GM12878 (cell line): ENCODE results near the gene NEK5. TPM values are rescaled to one million over a fixed set of nuclear protein-coding genes. Genes with fewer than 3 reads are reported as not detected.

ENCODE experiments used
- ATAC-seq: fragments of 200-7000 bp; cut with Tn5 transposase; 3 replicates; pipeline ENCODE4 v1.9.1; 2020; ENCODE audit warnings: mild to moderate bottlenecking, moderate library complexity
- BruUV-seq: library from RNA; stranded (reverse); fragments of 400-500 nt; replicated peaks from 2 replicates; lab custom pipeline; 2021; lab: Mats Ljungman, UMichigan
- CTCF ChIA-PET: fragments of 300-600 bp; sonication (Branson Sonifier 250); formaldehyde crosslinking; extraction: SDS; loops from one replicate; lab custom pipeline; 2021; ENCODE audit warnings: inconsistent platforms; lab: Yijun Ruan, JAX
- POLR2A ChIA-PET: fragments of 350-600 bp; formaldehyde crosslinking; extraction: SDS; loops from one replicate; lab custom pipeline; 2021; ENCODE audit warnings: inconsistent platforms; lab: Charles Lee
- RAD21 ChIA-PET: fragments of 300-600 bp; sonication (Branson Sonifier 250); formaldehyde crosslinking; loops from one replicate; lab custom pipeline; 2023; ENCODE audit warnings: antibody characterized with exemption; ENCODE audit not compliant: unreplicated experiment; lab: Charles Lee
- SMC1A ChIA-PET: fragments of 300-600 bp; sonication (Branson Sonifier 250); formaldehyde crosslinking; loops from one replicate; lab custom pipeline; 2023; ENCODE audit not compliant: unreplicated experiment, uncharacterized antibody; lab: Charles Lee
- DNase-seq: peaks from one replicate; pipeline ENCODE4 v3.0.0-alpha.2; 2011; ENCODE audit warnings: low read depth, low spot score
- FAIRE-seq: peaks from 3 replicates; lab custom pipeline; 2011; peaks lifted over from hg19 to GRCh38; lab: Jason Lieb, UNC
- H2AFZ ChIP-seq: 2 replicates; pipeline ENCODE4 v1.6.0; 2011; ENCODE audit warnings: low read depth, low read length, control low read depth; ENCODE audit not compliant: control insufficient read depth
- H3K27ac ChIP-seq: 2 replicates; pipeline ENCODE4 v1.5.1; 2011; ENCODE audit warnings: control low read depth; ENCODE audit not compliant: control insufficient read depth, insufficient read depth
- H3K27me3 ChIP-seq, 2 experiments: replicated peaks in 1 of 2; 2 replicates each; pipeline versions ENCODE4 v1.6.0 to v1.6.1; 2011; ENCODE audit warnings: low read length in 1 of 2; ENCODE audit not compliant: control insufficient read depth in 2 of 2, insufficient read depth in 2 of 2
- H3K36me3 ChIP-seq, 2 experiments: 2 replicates each; pipeline ENCODE4 v1.5.1; 2011; ENCODE audit warnings: low read length in 1 of 2; ENCODE audit not compliant: control insufficient read depth in 2 of 2, insufficient read depth in 2 of 2
- H3K4me1 ChIP-seq: 2 replicates; pipeline ENCODE4 v1.6.1; 2011; ENCODE audit warnings: mild to moderate bottlenecking, low read length, moderate library complexity, mixed read lengths; ENCODE audit not compliant: control insufficient read depth, insufficient read depth
- H3K4me2 ChIP-seq: 2 replicates; pipeline ENCODE4 v1.6.0; 2011; ENCODE audit warnings: control low read depth; ENCODE audit not compliant: control insufficient read depth, insufficient read depth
- H3K4me3 ChIP-seq: fragments of 200-600 bp; sonication (generic); 2 replicates; pipeline ENCODE4 v1.5.1; 2016
- H3K79me2 ChIP-seq: 2 replicates; pipeline ENCODE4 v1.6.0; 2011; ENCODE audit warnings: low read length; ENCODE audit not compliant: control insufficient read depth, insufficient read depth
- H3K9ac ChIP-seq: 2 replicates; pipeline ENCODE4 v1.8.0; 2011; ENCODE audit warnings: low read length, control low read depth, mixed read lengths; ENCODE audit not compliant: control insufficient read depth, insufficient read depth
- H3K9me3 ChIP-seq: replicated peaks from 3 replicates; pipeline ENCODE4 v1.5.1; 2011; ENCODE audit warnings: mild to moderate bottlenecking, low read length; ENCODE audit not compliant: control insufficient read depth, insufficient read depth
- H4K20me1 ChIP-seq: 2 replicates; pipeline ENCODE4 v1.6.0; 2011; ENCODE audit not compliant: control insufficient read depth, insufficient read depth
- BHLHE40 ChIP-seq, 2 experiments: fragments of 450-650 bp in 1 of 2; IDR thresholded peaks; 2 replicates each; pipeline ENCODE4 v1.6.1; 2011 to 2017; ENCODE audit warnings: low read depth in 2 of 2, borderline replicate concordance in 1 of 2, improper control_type of control experiment in 1 of 2, low read length in 1 of 2, mild to moderate bottlenecking in 1 of 2
- CHD4 ChIP-seq: fragments of 200-600 bp; sonication (generic); IDR thresholded peaks from 2 replicates; pipeline ENCODE4 v1.6.1; 2016; ENCODE audit warnings: mild to moderate bottlenecking
- EED ChIP-seq: sonication (generic); IDR thresholded peaks from 2 replicates; pipeline ENCODE4 v1.6.1; 2016; ENCODE audit warnings: antibody characterized with exemption, low read depth
- HDAC6 ChIP-seq: fragments of 200-600 bp; sonication (generic); IDR thresholded peaks from one replicate; pipeline ENCODE4 v1.8.0; 2017; ENCODE audit warnings: antibody characterized with exemption; ENCODE audit not compliant: unreplicated experiment
- HDGF ChIP-seq: fragments of 450-650 bp; IDR thresholded peaks from 2 replicates; pipeline ENCODE4 v1.6.1; 2016; ENCODE audit warnings: antibody characterized with exemption
- KLF5 ChIP-seq: fragments of 450-650 bp; IDR thresholded peaks from 2 replicates; pipeline ENCODE4 v1.6.1; 2014; ENCODE audit warnings: mild to moderate bottlenecking; ENCODE audit not compliant: partially characterized antibody
- MEF2B ChIP-seq: fragments of 450-650 bp; IDR thresholded peaks from 2 replicates; pipeline ENCODE4 v1.6.1; 2018; ENCODE audit warnings: mild to moderate bottlenecking, moderate library complexity; ENCODE audit not compliant: partially characterized antibody, poor library complexity, severe bottlenecking
- PML ChIP-seq: IDR thresholded peaks from 2 replicates; pipeline ENCODE4 v1.6.1; 2012; ENCODE audit warnings: low read length, inconsistent platforms
- RB1 ChIP-seq: fragments of 450-650 bp; formaldehyde crosslinking; IDR thresholded peaks from 2 replicates; pipeline ENCODE4 v1.6.1; 2017; ENCODE audit warnings: mild to moderate bottlenecking, borderline replicate concordance
- RBBP5 ChIP-seq: fragments of 200-600 bp; sonication (generic); conservative IDR thresholded peaks from 2 replicates; pipeline ENCODE4 v1.6.1; 2016
- RELA ChIP-seq: fragments of 450-650 bp; IDR thresholded peaks from 2 replicates; pipeline ENCODE4 v1.8.0; 2014; ENCODE audit warnings: borderline replicate concordance; ENCODE audit not compliant: partially characterized antibody
- SMC3 ChIP-seq: IDR thresholded peaks from 2 replicates; pipeline ENCODE4 v1.6.1; 2011; ENCODE audit warnings: low read length, improper control_type of control experiment, borderline replicate concordance
- STAT1 ChIP-seq: fragments of 450-650 bp; conservative IDR thresholded peaks from 2 replicates; pipeline ENCODE4 v1.6.1; 2014; ENCODE audit warnings: antibody characterized with exemption, mild to moderate bottlenecking
- TBL1XR1 ChIP-seq: IDR thresholded peaks from 2 replicates; pipeline ENCODE4 v1.6.1; 2012; ENCODE audit warnings: low read depth, low read length, improper control_type of control experiment
- TCF3 ChIP-seq: IDR thresholded peaks from 2 replicates; pipeline ENCODE4 v1.6.1; 2012; ENCODE audit warnings: low read depth, mild to moderate bottlenecking, low read length, borderline replicate concordance; ENCODE audit not compliant: insufficient read depth
- WGBS: methylation state at CpG from one replicate; pipeline ENCODE4 v1.1.6; 2016; ENCODE audit warnings: low lambda C conversion rate; ENCODE audit not compliant: insufficient replicate concordance, insufficient coverage; ENCODE audit errors: missing lambda C conversion rate; 5-methylcytosine and 5-hydroxymethylcytosine counted together
- in situ Hi-C: fragments of 300-500 bp; cut with MboI; formaldehyde crosslinking; loops from 9 replicates; pipeline ENCODE4 v1.14.3; 2018; ENCODE audit warnings: mixed read lengths
- intact Hi-C: fragments of 100-400 bp; cut with micrococcal nuclease; formaldehyde crosslinking; loops from one replicate; pipeline ENCODE4 v1.14.2; 2022; ENCODE audit not compliant: unreplicated experiment
- polyA plus RNA-seq, 11 experiments: library from polyadenylated mRNA; depleted of rRNA in 4 of 11; unstranded in 6 of 11; stranded (reverse) in 5 of 11; fragments of >200 nt; fragmentation: Nextera tagmentation in 4 of 11; fragmentation: Illumina TruSeq in 1 of 11; extraction: Ambion mirVana in 4 of 11; extraction: Trizol in 1 of 11; gene quantifications; 1 replicate in 1 of 11; 2 replicates in 10 of 11; pipeline versions ENCODE4 v1.2.1 to v1.2.3, GENCODE V29; 2011 to 2016; ENCODE audit warnings: inconsistent platforms in 2 of 11, missing spikeins in 2 of 11, low read depth in 1 of 11
- total RNA-seq, 4 experiments: library from RNA; depleted of rRNA in 3 of 4; stranded (reverse); fragments of >200 nt in 3 of 4; fragmentation: Illumina TruSeq in 1 of 4; extraction: Trizol in 1 of 4; gene quantifications; 2 replicates each; pipeline versions ENCODE4 v1.2.1 to v1.2.3, GENCODE V29; 2013 to 2021
- TF ChIP-seq, protein P1 (sequence below): IDR thresholded peaks from 2 replicates; pipeline ENCODE4 v1.6.1; 2012; ENCODE audit warnings: low read depth, low read length, improper control_type of control experiment
- TF ChIP-seq, protein P2 (sequence below): IDR thresholded peaks from 2 replicates; pipeline ENCODE4 v1.6.1; 2012; ENCODE audit warnings: low read depth, low read length, improper control_type of control experiment

The NEK5 gene
- total and polyA plus RNA-seq, 10 of the 15 experiments (the other 5 are each of a cell fraction or from before 2014, with no cell fraction given): 0.04 to 0.32 (median 0.20) TPM; not detected in 6

DNA sequence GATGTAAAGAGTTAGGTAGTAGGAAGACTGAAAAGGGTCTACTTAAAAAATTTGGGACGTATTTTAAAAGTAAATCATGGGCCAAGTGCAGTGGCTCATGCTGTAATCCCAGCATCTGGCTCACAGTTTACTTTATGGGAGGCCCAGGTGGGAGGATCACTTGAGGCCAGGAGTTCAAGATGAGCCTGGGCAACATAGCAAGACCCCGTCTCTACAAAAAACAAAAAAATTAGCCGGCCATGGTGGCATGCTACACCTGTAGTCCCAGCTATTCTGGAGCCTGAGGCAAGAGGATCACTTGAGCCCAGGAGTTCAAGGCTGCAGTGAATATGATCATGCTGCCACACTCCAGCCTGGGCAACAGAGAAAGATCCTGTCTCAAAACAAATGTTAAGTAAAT, 81.4 kb downstream of the NEK5 start:
- Histone ChIP-seq H3K9ac (no peak overlapping the region), H3K9me3 (no peaks in the 10 kb centered on the region), H3K27ac (no peak overlapping the region), H3K4me1 (no peaks in the 10 kb centered on the region), H2AFZ (no peak overlapping the region), H4K20me1 (no peaks in the 10 kb centered on the region), H3K36me3 (no peaks in the 10 kb centered on the region), H3K4me2 (no peak overlapping the region), H3K79me2 (no peaks in the 10 kb centered on the region), H3K27me3 (no peaks in the 10 kb centered on the region), H3K4me3 (no peak overlapping the region)
- ChIA-PET CTCF (no interaction called here), POLR2A (no interaction called here), RAD21 (no interaction called here), SMC1A (no interaction called here)
- WGBS: 69% methylated on average over 3 of the region's 3 CpGs
- DNase-seq (no peak), ATAC-seq (no peak), FAIRE-seq (no peak)
- in situ Hi-C loops: no loop called here
- TF ChIP-seq, protein P1, sequence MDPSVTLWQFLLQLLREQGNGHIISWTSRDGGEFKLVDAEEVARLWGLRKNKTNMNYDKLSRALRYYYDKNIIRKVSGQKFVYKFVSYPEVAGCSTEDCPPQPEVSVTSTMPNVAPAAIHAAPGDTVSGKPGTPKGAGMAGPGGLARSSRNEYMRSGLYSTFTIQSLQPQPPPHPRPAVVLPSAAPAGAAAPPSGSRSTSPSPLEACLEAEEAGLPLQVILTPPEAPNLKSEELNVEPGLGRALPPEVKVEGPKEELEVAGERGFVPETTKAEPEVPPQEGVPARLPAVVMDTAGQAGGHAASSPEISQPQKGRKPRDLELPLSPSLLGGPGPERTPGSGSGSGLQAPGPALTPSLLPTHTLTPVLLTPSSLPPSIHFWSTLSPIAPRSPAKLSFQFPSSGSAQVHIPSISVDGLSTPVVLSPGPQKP: no peak
- TF ChIP-seq, protein P2, sequence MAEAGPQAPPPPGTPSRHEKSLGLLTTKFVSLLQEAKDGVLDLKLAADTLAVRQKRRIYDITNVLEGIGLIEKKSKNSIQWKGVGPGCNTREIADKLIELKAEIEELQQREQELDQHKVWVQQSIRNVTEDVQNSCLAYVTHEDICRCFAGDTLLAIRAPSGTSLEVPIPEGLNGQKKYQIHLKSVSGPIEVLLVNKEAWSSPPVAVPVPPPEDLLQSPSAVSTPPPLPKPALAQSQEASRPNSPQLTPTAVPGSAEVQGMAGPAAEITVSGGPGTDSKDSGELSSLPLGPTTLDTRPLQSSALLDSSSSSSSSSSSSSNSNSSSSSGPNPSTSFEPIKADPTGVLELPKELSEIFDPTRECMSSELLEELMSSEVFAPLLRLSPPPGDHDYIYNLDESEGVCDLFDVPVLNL: no peak
- TF ChIP-seq PML (no peak), RBBP5 (no peak), EED (no peak), STAT1 (no peak), SMC3 (no peak), RELA (no peak), HDGF (no peak), TCF3 (no peak), BHLHE40 (IDR thresholded peaks at IDR 0.05; ENCODE audit: borderline replicate concordance in 1 of 2, low read depth in 2 of 2, low read length in 1 of 2) (no peak), CHD4 (no peak), TBL1XR1 (no peak), RB1 (no peak), HDAC6 (no peak), MEF2B (no peak), KLF5 (no peak)
- no TSS peak for BruUV-seq
- intact Hi-C loops: no loop called here
